MCF 10A (cell line): ENCODE measurements around the gene PPM1H. TPM values are rescaled to one million over a fixed set of nuclear protein-coding genes. Genes with fewer than 3 reads are reported as not detected.

ENCODE experiments used
- BruUV-seq: library from RNA; stranded (reverse); fragments of 400-500 nt; replicated peaks from 2 replicates; lab custom pipeline; 2021; lab: Mats Ljungman, UMichigan
- CTCF ChIA-PET: fragments of 300-600 bp; sonication (Branson Sonifier 250); formaldehyde crosslinking; extraction: SDS; loops from one replicate; lab custom pipeline; 2021; ENCODE audit warnings: antibody characterized with exemption, inconsistent platforms; lab: Yijun Ruan, JAX
- POLR2A ChIA-PET: fragments of 300-600, 350-650 bp; sonication (Branson Sonifier 250); formaldehyde crosslinking; extraction: SDS; loops from one replicate; lab custom pipeline; 2020; ENCODE audit warnings: antibody characterized with exemption, inconsistent platforms; lab: Yijun Ruan, JAX
- DNase-seq: peaks from one replicate; pipeline ENCODE4 v3.0.0-alpha.2; 2018; ENCODE audit not compliant: unreplicated experiment
- H3K27ac Mint-ChIP-seq: one replicate; pipeline ENCODE4 v1.8.0; 2022; ENCODE audit warnings: mild to moderate bottlenecking, low read depth, mixed read lengths; ENCODE audit not compliant: unreplicated experiment
- H3K27me3 Mint-ChIP-seq: one replicate; pipeline ENCODE4 v1.8.0; 2022; ENCODE audit warnings: mixed read lengths; ENCODE audit not compliant: insufficient read depth, unreplicated experiment
- H3K36me3 Mint-ChIP-seq: one replicate; pipeline ENCODE4 v1.8.0; 2022; ENCODE audit warnings: mild to moderate bottlenecking, moderate library complexity, mixed read lengths; ENCODE audit not compliant: insufficient read depth, unreplicated experiment
- H3K4me1 Mint-ChIP-seq: one replicate; pipeline ENCODE4 v1.8.0; 2022; ENCODE audit warnings: mixed read lengths; ENCODE audit not compliant: insufficient read depth, unreplicated experiment
- H3K4me3 Mint-ChIP-seq: one replicate; pipeline ENCODE4 v1.8.0; 2022; ENCODE audit warnings: mild to moderate bottlenecking, moderate library complexity, mixed read lengths; ENCODE audit not compliant: unreplicated experiment
- H3K9me3 Mint-ChIP-seq: one replicate; pipeline ENCODE4 v1.8.0; 2022; ENCODE audit warnings: mixed read lengths; ENCODE audit not compliant: unreplicated experiment
- intact Hi-C: fragments of 100-400 bp; cut with micrococcal nuclease; formaldehyde crosslinking; loops from 2 replicates; pipeline ENCODE4 v1.14.1; 2022
- total RNA-seq: library from RNA; stranded (reverse); gene quantifications from 2 replicates; pipeline ENCODE4 v1.2.3, GENCODE V29; 2022
- TF ChIP-seq, protein P1 (sequence below): fragments of 200-600 bp; IDR thresholded peaks from one replicate; pipeline ENCODE4 v1.8.0; 2022; ENCODE audit warnings: antibody characterized with exemption, mild to moderate bottlenecking; ENCODE audit not compliant: unreplicated experiment

The PPM1H gene
- total RNA-seq, 1 experiment from 2014 or later, result 0.49 TPM

GRCh38 chr12:62963486-62964041 lies 28.6 kb upstream of the PPM1H start:
- Mint-ChIP-seq H3K9me3 (no peaks in the 10 kb centered on the region), H3K36me3 (no peaks in the 10 kb centered on the region), H3K4me1 (peaks cover 4% of the 10 kb centered on the region), H3K4me3 (no peak overlapping the region), H3K27ac (no peak overlapping the region), H3K27me3 (no peaks in the 10 kb centered on the region)
- ChIA-PET CTCF (no interaction called here), POLR2A (interaction anchor here (1.4 kb wide), 1 partner anchor 27 kb away, joined by 3 read pairs; no protein-coding TSS in a partner anchor)
- peak; percentile 11 for DNase-seq
- TF ChIP-seq, protein P1, sequence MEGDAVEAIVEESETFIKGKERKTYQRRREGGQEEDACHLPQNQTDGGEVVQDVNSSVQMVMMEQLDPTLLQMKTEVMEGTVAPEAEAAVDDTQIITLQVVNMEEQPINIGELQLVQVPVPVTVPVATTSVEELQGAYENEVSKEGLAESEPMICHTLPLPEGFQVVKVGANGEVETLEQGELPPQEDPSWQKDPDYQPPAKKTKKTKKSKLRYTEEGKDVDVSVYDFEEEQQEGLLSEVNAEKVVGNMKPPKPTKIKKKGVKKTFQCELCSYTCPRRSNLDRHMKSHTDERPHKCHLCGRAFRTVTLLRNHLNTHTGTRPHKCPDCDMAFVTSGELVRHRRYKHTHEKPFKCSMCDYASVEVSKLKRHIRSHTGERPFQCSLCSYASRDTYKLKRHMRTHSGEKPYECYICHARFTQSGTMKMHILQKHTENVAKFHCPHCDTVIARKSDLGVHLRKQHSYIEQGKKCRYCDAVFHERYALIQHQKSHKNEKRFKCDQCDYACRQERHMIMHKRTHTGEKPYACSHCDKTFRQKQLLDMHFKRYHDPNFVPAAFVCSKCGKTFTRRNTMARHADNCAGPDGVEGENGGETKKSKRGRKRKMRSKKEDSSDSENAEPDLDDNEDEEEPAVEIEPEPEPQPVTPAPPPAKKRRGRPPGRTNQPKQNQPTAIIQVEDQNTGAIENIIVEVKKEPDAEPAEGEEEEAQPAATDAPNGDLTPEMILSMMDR, result no peak
- intact Hi-C loops, result no loop called here
- no TSS peak for BruUV-seq

DNA sequence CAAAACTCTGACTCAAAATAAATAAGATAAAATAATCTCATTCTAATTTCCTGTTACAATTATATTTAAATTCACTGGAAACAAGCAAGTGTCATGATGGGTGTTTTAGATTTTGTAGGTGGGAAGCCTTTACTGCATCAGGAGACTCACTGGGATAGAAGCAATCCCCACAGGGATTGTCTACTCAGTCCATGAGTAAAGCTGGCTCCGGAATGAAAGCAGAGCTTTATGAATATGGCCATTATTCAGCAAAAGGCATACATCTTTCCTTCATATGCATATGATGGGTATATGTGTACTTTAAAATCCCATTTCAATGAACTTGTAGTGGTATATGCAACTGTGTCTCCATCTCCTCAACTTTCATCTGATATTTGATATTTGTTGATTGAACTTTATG lies 25.4 kb upstream of the PPM1H start:
- POLR2A ChIA-PET, result interaction anchor here (0.6 kb wide), 1 partner anchor 148 kb away, joined by 3 read pairs; no protein-coding TSS in a partner anchor
- CTCF ChIA-PET, result interaction anchor here (0.6 to 0.8 kb wide), 2 partner anchors 137 to 206 kb away, joined by 3 read pairs; no protein-coding TSS in a partner anchor
- no peak overlapping the region for H3K27ac Mint-ChIP-seq
- H3K9me3 Mint-ChIP-seq, result no peaks in the 10 kb centered on the region
- H3K36me3 Mint-ChIP-seq, result no peaks in the 10 kb centered on the region
- no peaks in the 10 kb centered on the region for H3K27me3 Mint-ChIP-seq
- no peak overlapping the region for H3K4me3 Mint-ChIP-seq
- no TSS peak for BruUV-seq
- intact Hi-C loops, result no loop called here
- TF ChIP-seq, protein P1, result no peak
- DNase-seq, result no peak
- H3K4me1 Mint-ChIP-seq, result no peaks in the 10 kb centered on the region

- no peaks in the 10 kb centered on the region for H3K9me3 Mint-ChIP-seq
- TF ChIP-seq, protein P1, result no peak
These were observed 24.8 kb upstream of the PPM1H start for GRCh38 chr12:62959745-62960144.

GRCh38 chr12:62957233-62957953 lies 22.4 kb upstream of the PPM1H start:
- CTCF ChIA-PET, result interaction anchor here (0.6 kb wide), 1 partner anchor 27 kb away, joined by 4 read pairs; no protein-coding TSS in a partner anchor
- POLR2A ChIA-PET, result no interaction called here
- H3K36me3 Mint-ChIP-seq, result no peaks in the 10 kb centered on the region
- H3K27me3 Mint-ChIP-seq, result no peaks in the 10 kb centered on the region
- no peak overlapping the region for H3K4me3 Mint-ChIP-seq
- H3K27ac Mint-ChIP-seq, result no peak overlapping the region
- BruUV-seq, result no TSS peak
- no peaks in the 10 kb centered on the region for H3K4me1 Mint-ChIP-seq
- H3K9me3 Mint-ChIP-seq, result peaks cover 6% of the 10 kb centered on the region
- intact Hi-C loops, result no loop called here
- TF ChIP-seq, protein P1, result no peak
- peak; percentile 20 for DNase-seq

More at GRCh38 chr12:62959745-62960144, 24.8 kb upstream of the PPM1H start:
- CTCF ChIA-PET, result interaction anchor here (0.6 to 0.8 kb wide), 4 partner anchors 17 to 205 kb away, joined by 3 to 5 read pairs (median 4); no protein-coding TSS in a partner anchor
- intact Hi-C loops, result no loop called here
- Mint-ChIP-seq H3K4me1 (no peaks in the 10 kb centered on the region), H3K4me3 (no peak overlapping the region), H3K27me3 (no peaks in the 10 kb centered on the region), H3K36me3 (no peaks in the 10 kb centered on the region), H3K27ac (no peak overlapping the region)
- no peak for DNase-seq
- POLR2A ChIA-PET, result interaction anchor here (0.6 kb wide), 1 partner anchor 147 kb away, joined by 3 read pairs; no protein-coding TSS in a partner anchor
- no TSS peak for BruUV-seq
